Lower lobe of right lung (tissue), 2 donors: Measurements from ENCODE around the gene CCM2. TPM values are rescaled to one million over a fixed set of nuclear protein-coding genes. Genes with fewer than 3 reads are reported as not detected.

Source experiments
- ATAC-seq, 2 donors: fragments of 200-7000 bp; cut with Tn5 transposase; one replicate each; pipeline ENCODE4 v1.9.1; 2020 to 2022; ENCODE audit warnings: mild to moderate bottlenecking in 2 of 2, moderate library complexity in 2 of 2
- DNase-seq: peaks from one replicate; pipeline ENCODE4 v3.0.0-alpha.2; 2020
- H3K27ac ChIP-seq: fragments of 200-600 bp; one replicate; pipeline ENCODE4 v1.8.0; 2022
- H3K27me3 ChIP-seq: fragments of 200-600 bp; one replicate; pipeline ENCODE4 v1.8.0; 2022; ENCODE audit warnings: low read depth
- H3K36me3 ChIP-seq: fragments of 200-600 bp; one replicate; pipeline ENCODE4 v1.8.0; 2022; ENCODE audit warnings: mild to moderate bottlenecking
- H3K4me1 ChIP-seq: fragments of 200-600 bp; one replicate; pipeline ENCODE4 v1.8.0; 2022
- H3K4me3 ChIP-seq: fragments of 200-600 bp; one replicate; pipeline ENCODE4 v1.8.0; 2022; ENCODE audit warnings: mild to moderate bottlenecking
- H3K9me3 ChIP-seq: fragments of 200-600 bp; one replicate; pipeline ENCODE4 v1.8.0; 2022
- CTCF ChIP-seq: fragments of 200-600 bp; IDR thresholded peaks from one replicate; pipeline ENCODE4 v1.8.0; 2022; ENCODE audit warnings: antibody characterized with exemption, mild to moderate bottlenecking
- intact Hi-C: fragments of 100-400 bp; cut with DNase I; formaldehyde crosslinking; loops from one replicate; pipeline ENCODE4 v1.11.0; 2022
- total RNA-seq: library from RNA; stranded (reverse); fragmentation: NEBNext Ultra II Directional; extraction: Animal tissue kit (Norgen Biotek cat#: 25700); gene quantifications from one replicate; pipeline ENCODE4 v1.2.1, GENCODE V29; 2021
- donor health status: DM: no; HTN: yes; CAD: no; lungs with severe emphysema.

Gene CCM2
- total RNA-seq, 1 donor from 2014 or later = 45.7 TPM

DNA sequence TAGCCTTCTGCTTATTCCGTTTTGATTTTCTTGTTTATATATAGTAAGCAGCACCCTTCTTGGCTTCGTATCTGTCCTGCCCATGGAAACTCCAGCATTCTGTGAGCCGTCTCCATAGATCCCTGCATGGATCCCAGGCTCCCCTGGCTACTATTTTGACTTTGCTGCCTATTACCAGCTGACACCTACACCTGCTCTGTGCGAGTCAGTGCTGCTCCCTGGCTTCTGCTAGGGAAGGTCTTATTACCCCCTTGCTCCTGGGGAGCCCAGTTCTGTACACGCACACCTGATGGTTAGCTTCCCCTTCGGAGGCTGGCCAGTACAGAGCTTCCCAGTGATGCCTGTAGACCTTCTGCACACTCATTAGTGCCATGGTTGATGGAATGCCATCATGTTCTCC, 53.4 kb downstream of the CCM2 start:
- intact Hi-C loops = no loop called here
- Histone ChIP-seq H3K36me3 (peaks cover 40% of the 10 kb centered on the region), H3K4me1 (no peaks in the 10 kb centered on the region), H3K9me3 (no peaks in the 10 kb centered on the region), H3K4me3 (no peak overlapping the region), H3K27ac (no peak overlapping the region), H3K27me3 (no peaks in the 10 kb centered on the region)
- ATAC-seq (no peak), DNase-seq (no peak)
- TF ChIP-seq CTCF = no peak

DNA sequence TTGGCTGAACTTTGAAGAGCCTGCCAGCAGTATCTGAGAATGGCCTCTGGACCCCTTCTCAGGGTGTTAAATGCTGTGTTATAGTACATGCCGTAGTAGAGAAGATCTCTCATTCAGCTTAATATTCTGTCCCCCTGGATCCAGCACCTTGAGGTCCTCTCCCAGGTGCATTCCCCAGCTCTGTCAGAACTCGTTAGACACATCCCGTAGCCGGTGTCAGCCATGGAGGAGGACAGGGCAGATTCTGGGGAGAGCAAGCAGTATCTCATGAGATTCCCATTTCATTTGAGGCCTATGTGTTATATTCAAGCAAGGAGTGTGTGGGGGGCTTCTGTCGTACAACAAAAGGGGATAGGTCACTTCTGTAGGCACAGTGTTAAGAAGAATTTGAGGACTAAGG, 53.9 kb downstream of the CCM2 start:
- intact Hi-C loops = no loop called here
- no peak for TF ChIP-seq CTCF
- Histone ChIP-seq H3K4me1 (no peaks in the 10 kb centered on the region), H3K9me3 (no peaks in the 10 kb centered on the region), H3K4me3 (no peak overlapping the region), H3K36me3 (peaks cover 35% of the 10 kb centered on the region), H3K27me3 (no peaks in the 10 kb centered on the region), H3K27ac (no peak overlapping the region)
- DNase-seq (no peak), ATAC-seq (no peak)

- Histone ChIP-seq H3K27ac (no peak overlapping the region), H3K4me3 (no peak overlapping the region), H3K36me3 (peaks cover 31% of the 10 kb centered on the region), H3K4me1 (peaks cover 3% of the 10 kb centered on the region), H3K9me3 (no peaks in the 10 kb centered on the region), H3K27me3 (no peaks in the 10 kb centered on the region)
- no peak for TF ChIP-seq CTCF
- intact Hi-C loops = no loop called here
- DNase-seq (no peak), ATAC-seq (no peak)
Observed at GRCh38 chr7:45054442-45054841, 54.4 kb downstream of the CCM2 start.

- no peak for DNase-seq
- H3K4me3 ChIP-seq = no peak overlapping the region
- peaks cover 29% of the 10 kb centered on the region for H3K36me3 ChIP-seq
- no peak for TF ChIP-seq CTCF
- peaks cover 5% of the 10 kb centered on the region for H3K4me1 ChIP-seq
- no peaks in the 10 kb centered on the region for H3K9me3 ChIP-seq
- H3K27ac ChIP-seq = no peak overlapping the region
- intact Hi-C loops = no loop called here
- no peak for ATAC-seq
- no peaks in the 10 kb centered on the region for H3K27me3 ChIP-seq
Observed at GRCh38 chr7:45055016-45055415, 55.0 kb downstream of the CCM2 start.

DNA sequence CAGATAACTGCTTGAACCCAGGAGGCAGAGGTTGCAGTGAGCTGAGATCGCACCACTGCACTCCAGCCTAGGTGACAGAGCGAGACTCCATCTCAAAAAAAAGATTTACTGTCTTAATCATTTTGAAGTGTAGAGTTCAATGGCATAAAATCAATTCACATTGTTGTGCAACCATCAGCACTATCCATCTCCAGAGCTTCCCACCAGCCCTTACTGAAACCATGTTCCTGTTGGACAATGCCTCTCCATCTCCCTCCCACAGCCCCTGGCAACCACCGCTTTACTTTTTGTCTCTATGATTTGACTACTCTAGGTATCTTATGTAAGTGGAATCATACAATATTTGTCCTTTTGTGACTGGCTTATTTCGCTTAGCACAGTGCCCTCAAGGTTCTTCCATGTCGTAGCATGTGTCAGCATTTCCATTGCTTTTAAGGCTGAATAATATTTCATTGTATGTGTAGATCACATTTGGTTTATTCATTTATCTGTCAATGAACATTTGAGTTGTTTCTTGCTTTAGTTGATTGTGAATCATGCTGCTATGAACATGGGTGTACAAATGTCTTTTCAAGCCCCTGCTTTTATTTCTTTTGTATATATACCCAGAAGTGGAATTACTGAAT, 55.7 kb downstream of the CCM2 start:
- TF ChIP-seq CTCF = no peak
- ATAC-seq = no peak
- Histone ChIP-seq H3K27me3 (no peaks in the 10 kb centered on the region), H3K36me3 (peaks cover 22% of the 10 kb centered on the region), H3K27ac (no peak overlapping the region), H3K4me1 (peaks cover 5% of the 10 kb centered on the region), H3K9me3 (no peaks in the 10 kb centered on the region), H3K4me3 (no peak overlapping the region)
- no peak for DNase-seq
- intact Hi-C loops = no loop called here

DNA sequence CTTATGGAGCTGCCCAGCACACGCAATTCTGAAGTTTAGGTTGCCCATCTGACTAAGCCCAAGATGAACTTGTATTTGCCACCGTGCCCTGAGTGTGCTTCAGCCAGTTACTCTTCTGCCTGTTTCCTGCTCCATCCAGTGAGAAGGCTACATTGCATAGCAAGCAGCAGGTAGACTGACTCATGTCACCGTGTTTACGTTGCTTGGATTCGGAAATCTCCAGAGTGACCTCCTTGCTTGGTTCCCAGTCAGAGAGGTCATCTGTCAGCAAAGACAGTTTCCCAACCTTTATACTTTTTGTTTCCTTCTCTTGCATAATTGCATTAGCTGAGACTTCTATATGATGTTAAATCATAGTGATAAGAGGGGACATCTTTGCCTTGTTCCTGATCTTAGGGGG, 57.9 kb downstream of the CCM2 start:
- Histone ChIP-seq H3K4me3 (no peak overlapping the region), H3K36me3 (peaks cover 10% of the 10 kb centered on the region), H3K27ac (no peak overlapping the region), H3K4me1 (peaks cover 5% of the 10 kb centered on the region), H3K9me3 (no peaks in the 10 kb centered on the region), H3K27me3 (no peaks in the 10 kb centered on the region)
- no peak for TF ChIP-seq CTCF
- intact Hi-C loops = no loop called here
- no peak for DNase-seq
- ATAC-seq = no peak
